ENCODE measurements around the gene HBS1L.

The HBS1L gene

GRCh38 chr6:134995536-134995935, 59.1 kb downstream of the HBS1L start:
- DNase-seq = peak; percentile 15

DNA sequence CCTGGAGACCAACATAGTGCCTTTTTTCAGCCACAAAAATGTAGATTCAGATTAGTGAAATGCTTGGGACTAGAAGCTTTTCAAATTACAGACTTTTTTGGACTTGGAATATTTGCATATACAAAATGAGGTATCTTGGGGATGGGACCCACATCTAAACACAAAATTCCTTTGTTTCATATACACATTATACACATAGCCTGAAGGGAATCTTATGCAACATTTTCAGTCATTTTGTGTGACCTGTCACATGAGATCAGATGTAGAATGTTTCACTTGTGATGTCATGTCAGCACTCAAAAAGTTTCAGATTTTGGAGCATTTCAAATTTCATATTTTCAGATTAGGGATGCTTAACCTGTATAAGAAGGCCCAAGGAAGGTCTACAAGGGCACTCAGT, 60.2 kb downstream of the HBS1L start:
- no peak for DNase-seq

- DNase-seq = no peak
These were observed 62.5 kb downstream of the HBS1L start for GRCh38 chr6:134992155-134992554.

DNA sequence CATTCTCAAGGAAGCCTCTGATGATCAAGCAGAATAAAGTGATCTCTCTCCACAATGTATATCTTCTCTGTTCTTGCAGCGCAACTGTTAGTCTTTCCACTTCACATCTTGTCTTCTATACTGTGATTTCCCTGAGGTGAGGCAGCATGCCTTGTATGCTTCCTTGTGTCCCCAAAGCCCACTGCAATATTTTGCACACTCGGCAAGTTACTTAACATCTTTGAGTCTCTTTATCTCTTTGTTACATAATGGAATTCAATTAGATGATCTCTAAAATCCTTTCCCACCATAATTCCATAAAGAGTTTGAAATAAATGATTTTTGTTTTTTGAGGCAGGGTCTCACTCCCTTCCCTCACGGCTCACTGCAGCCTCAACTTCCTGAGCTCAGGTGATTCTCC, 64.4 kb downstream of the HBS1L start:
- no peak for DNase-seq

DNA sequence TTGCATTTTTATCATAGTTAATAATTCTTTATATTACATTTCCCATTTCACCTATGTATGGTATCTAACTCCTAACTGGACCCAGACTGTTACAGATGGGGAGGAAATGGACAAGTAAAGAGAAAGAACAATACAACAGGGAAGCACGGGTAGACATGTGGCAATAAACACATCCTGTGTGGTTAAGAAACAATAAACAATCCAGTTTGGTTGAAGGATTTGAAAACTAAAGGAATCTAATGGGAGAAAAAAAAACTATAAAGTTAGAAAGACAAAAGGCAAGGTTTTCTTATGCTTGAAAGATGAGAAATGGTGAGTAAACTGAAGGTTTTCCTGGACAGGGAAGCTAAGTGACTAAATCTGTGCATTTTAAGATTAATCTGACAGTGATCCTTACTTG, 69.8 kb downstream of the HBS1L start:
- no peak for DNase-seq

- DNase-seq = no peak
These were observed 70.8 kb downstream of the HBS1L start for GRCh38 chr6:134983823-134984222.

- DNase-seq = no peak
These were observed 72.5 kb downstream of the HBS1L start for GRCh38 chr6:134982161-134982560.

GRCh38 chr6:134980846-134981245, 73.8 kb downstream of the HBS1L start:
- DNase-seq = no peak

DNA sequence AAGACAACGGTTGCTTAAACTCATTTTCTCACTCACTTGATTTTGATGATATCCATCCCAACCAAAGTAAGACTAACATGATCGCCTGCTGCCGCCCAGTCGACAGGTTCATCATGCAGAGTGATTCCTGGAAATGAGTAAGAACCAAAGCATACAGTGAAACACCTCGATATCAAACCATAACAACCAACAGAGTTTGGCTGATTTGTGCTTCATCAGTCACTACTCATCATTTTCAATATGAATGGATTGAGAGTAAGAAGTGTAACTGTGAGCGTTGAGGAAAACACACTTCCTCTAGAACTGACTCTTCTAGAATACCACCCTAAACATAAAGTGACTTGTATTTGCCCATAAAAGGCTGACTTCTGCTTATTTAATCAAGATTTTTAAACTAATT, 75.5 kb downstream of the HBS1L start:
- DNase-seq = no peak

DNA sequence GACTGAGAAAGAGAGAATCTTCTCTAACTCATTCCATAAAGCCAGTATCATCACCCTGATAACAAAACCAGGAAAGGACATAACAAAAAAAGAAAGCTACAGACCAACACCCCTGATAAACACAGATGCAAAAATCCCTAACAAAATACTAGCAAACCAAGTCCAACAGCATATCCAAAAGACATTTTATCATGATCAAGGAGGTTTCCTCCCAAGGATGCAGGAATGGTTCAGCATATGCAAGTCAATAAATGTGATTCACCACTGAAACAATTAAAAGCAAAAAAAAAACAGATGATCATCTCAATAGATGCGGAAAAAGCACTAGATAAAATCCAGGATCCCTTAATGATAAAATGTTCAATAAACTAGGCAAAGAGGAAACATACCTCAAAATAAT, 80.3 kb downstream of the HBS1L start:
- no peak for DNase-seq

GRCh38 chr6:134967711-134968110, 86.9 kb downstream of the HBS1L start:
- DNase-seq = no peak

DNA sequence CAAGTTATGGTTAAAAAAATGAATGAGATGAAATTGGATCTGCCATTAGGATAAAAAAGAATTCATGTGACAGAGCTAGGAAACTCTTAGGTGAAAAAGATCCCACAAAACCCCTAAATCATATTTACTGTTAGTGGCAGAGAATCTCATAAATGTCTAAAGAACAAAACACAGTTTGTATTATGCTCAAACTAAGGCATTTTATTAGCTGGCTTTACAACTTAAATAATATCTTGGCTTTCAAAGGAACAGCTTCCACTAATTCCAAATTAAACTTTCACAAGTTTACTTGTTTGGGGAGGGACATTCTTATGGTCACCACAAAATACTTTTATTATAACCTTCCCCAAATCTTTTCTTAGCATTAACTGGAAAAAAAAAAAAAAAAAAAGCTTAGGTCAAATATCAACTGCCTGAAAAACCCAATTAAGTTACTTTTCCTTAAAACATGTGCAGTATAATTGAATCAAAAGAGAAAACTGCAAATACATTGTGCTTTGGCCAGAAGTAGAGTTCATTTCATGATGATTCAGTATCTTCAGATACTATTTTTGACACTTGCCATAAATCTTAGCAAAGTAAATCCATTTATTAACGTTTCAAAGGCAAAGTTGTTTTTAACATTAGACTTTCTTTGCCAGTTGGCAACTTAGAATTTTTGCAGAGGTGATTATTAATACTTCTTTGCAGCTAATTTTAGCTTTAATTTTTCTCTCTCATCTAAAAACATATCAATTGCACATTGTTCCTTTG, 90.0 kb downstream of the HBS1L start:
- no peak for DNase-seq

DNA sequence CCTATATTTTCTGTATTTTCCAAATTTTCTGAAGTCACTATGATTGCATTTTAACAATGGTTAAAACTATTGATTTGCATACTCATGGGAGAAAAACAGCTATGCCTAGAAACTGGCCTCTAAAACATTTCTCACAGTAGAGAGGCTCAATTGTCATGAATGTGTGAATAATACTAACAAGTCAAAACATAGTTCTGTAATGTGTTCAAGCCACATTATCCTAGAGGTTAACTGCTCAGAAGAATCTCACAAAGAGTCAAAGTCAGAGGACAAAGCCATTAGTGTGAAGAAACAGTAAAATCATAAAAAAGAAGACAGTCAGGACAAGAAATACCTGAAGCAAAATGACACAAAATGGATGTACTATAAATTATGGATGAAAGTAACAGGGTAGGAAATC, 92.2 kb downstream of the HBS1L start:
- DNase-seq = no peak

DNA sequence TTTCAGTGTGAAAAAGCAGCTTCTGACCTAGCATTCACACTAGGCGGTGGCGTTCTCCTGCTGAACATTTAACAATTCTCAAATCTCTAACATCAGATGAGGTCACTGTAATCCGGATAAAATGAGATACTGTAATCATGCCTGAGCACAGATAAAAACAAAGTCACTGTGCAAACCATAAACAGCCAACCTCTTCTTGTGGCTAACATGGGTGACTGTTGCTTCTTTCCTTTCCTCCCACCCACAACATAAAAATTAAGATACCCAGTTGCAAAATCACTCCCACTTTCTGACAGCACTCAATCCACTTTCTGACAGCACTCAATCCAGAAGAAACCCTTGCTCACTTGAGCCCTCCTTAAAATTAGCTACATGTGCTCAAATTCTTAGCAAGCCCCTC, 93.3 kb downstream of the HBS1L start:
- no peak for DNase-seq

DNA sequence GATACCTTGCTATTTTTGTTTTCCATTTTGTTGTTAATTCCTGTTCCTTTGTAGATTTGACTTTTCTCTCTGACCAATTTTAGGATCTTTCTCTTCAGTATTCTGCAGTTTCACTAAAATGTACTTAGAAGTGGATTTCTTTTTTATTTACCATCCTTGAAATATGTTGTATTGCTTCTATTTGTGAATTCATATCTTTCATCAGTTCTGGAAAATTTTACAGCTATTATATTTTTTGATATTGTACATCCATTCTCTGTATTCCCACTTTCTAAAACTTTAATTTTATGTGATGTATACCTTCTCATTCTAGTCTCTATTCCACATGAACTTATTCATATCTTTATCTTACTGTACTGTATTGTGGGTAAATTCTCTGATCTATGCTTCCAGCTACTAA, 95.0 kb downstream of the HBS1L start:
- no peak for DNase-seq

DNA sequence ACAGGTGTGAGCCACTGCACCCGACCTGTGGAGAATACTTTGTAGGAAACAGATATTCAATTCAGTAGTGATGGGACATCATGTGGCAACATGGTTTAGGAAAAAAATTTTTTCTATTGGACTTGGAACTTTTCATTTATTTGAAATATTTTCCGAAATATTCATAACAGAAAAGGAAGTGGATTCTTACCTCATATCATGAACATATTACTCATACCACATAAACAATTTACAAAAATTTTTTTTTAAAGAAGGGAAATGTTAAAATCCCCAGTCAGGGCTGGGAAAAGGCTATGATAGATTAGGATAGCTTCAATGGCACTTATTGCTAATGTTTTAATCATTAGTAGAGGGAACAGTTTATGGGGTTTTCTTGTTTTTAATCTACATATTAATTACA, 97.9 kb downstream of the HBS1L start:
- no peak for DNase-seq

DNA sequence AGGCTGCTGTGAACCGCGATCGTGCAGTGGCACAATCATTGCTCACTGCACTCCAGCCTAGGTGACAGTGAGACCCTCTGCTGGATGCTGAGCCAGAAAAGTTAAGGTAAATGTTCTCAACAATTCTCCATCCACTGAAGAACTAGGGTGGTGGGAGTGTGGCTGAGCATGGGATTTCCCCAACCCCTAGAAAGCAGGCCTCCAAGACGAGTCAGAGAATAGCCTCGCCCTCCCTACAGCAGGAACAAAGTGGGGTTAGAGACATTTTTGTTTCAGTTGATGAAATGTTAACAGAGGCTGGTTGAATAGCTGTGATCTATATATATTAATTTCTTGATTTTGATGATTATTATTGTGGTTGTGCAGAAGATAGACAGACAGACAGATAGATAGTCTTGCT, 98.6 kb downstream of the HBS1L start:
- no peak for DNase-seq

- DNase-seq = no peak
These were observed 100.2 kb downstream of the HBS1L start for GRCh38 chr6:134954272-134955000.

- DNase-seq = no peak
These were observed 102.9 kb downstream of the HBS1L start for GRCh38 chr6:134951494-134952263.

DNA sequence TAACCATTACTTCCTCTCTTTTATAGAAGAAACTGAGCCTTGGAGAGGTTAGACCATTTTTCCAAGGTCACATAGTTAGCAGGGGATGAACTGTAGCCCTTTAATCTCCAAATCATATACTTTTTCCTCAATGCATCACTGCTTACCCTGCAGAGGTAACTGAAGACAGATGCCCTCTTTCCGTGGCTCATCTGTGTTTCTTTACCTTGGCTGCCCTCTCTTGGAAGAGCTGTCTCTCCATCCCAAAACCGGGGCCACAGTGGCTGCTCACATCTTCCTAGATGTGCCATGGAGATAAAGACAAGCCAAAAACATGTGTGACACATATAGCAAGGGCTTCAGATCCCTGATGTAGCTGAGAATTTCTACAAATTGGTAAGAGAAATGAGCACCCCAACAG, 104.1 kb downstream of the HBS1L start:
- peak; percentile 19 for DNase-seq

DNA sequence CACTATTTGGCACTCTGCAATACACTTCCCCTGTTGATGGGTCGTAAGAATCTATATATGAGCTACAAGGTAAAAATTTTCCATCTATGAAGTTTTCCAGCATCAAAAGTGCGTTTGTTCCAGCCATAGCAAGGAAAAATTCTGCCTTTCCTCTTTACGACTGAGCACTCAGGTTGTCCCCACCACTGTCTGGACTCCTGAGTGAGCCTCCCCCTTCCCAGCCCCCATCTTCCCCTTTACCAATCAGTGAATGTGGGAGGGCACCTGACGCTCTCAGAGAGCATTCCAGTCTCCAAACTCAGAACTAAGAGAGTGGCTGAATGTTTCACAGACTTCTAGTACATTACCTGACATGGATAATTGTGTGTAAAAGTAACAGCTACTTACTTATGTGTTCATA, 104.7 kb downstream of the HBS1L start, which contains the start of gene ALDH8A1:
ALDH8A1 (minus strand) TSS at position 175 of the 400 bp plus-strand sequence; CDS start at position 127, 48 bp downstream.
- DNase-seq = no peak

DNA sequence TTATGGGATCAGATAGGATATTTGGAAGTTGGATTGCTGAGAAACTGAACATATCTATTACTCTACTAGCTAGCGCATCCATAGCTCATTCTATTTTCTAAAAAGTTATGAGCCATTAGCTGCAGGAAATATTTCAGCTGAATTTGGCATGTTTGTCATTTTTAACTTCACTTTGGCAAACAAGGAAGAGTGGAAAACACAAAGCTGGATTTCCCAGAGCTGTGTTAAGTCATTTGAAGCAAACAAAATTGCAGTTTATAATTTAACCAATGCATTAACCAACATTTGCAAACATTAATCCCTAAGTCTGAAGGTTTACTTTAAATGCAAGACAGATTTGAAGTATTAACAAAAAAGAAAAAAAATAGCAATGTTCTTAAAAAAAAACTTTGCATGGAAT, 105.9 kb downstream of the HBS1L start:
- DNase-seq = no peak

DNA sequence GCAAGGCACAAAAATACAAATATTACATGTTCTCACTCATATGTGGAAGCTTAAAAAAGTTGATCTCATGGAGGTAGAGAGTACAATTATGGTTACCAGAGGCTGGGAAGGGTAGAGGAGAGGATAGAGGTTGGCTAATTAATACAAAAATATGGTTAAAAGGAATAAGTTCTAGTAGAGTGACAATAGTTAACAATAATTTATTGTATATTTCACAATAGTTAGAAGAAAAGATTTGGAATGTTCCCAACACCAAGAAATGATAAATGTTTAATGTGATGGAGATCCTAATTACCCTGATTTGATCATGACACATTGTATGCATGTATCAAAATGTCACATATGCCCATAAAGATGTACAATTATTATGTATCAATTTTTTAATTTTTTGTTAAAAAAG, 106.5 kb downstream of the HBS1L start:
- DNase-seq = no peak

- no peak for DNase-seq
These were observed 109.6 kb downstream of the HBS1L start for GRCh38 chr6:134945045-134945444.

Data from NCI-H69 (cell line).